HG03571 (cell line): ENCODE results near the gene OIT3.

ENCODE experiments used
- ATAC-seq: cut with Tn5 transposase; IDR thresholded peaks from one replicate; pipeline ENCODE4 v1.9.1; 2021; ENCODE audit not compliant: unreplicated experiment

OIT3 gene

DNA sequence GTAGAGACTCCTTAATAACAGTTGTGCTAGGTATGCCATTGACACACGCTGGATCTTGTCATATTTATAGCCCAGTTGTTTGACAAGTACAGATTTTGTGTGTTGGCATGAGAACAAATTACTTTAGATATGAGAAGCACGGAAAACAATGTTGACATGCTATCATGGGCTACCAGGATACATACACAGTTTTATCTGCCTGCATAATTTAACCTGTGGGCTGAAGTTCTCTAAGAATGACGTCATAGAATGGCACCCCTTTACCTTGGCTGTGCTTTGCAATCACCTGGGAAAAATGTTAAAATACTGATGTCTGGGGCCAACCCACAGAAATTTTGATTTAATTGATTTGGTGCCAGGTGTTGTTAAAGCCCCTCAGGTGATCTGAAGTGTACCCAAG lies 58.2 kb downstream of the OIT3 start:
- no peak for ATAC-seq

GRCh38 chr10:72952189-72952588 lies 58.6 kb downstream of the OIT3 start:
- ATAC-seq, result no peak

GRCh38 chr10:72952642-72953158 lies 59.2 kb downstream of the OIT3 start:
- no peak for ATAC-seq

- no peak for ATAC-seq
Observed at GRCh38 chr10:72953687-72954086, 60.1 kb downstream of the OIT3 start.

GRCh38 chr10:72954230-72954595 lies 60.7 kb downstream of the OIT3 start:
- ATAC-seq, result no peak

- ATAC-seq, result no peak
Observed at GRCh38 chr10:72954596-72955554, 61.3 kb downstream of the OIT3 start, which contains the start of gene PLA2G12B. Gene PLA2G12B, minus strand, starts transcription at chr10:72954806. Its CDS starts 121 bp downstream, at chr10:72954685.

GRCh38 chr10:72956001-72956400 lies 62.5 kb downstream of the OIT3 start:
- ATAC-seq, result no peak

GRCh38 chr10:72976886-72977285 lies 83.3 kb downstream of the OIT3 start:
- no peak for ATAC-seq

GRCh38 chr10:72979709-72980108 lies 86.2 kb downstream of the OIT3 start:
- no peak for ATAC-seq

- ATAC-seq, result no peak
Observed at GRCh38 chr10:72980348-72980747, 86.8 kb downstream of the OIT3 start.

GRCh38 chr10:72981028-72981881 lies 87.7 kb downstream of the OIT3 start:
- ATAC-seq, result no peak

- no peak for ATAC-seq
Observed at GRCh38 chr10:72981882-72982529, 88.5 kb downstream of the OIT3 start.
